Measurements from ENCODE around the gene LPCAT2. TPM values are rescaled to one million over a fixed set of nuclear protein-coding genes. Genes with fewer than 3 reads are reported as not detected.

LPCAT2 gene
- total and polyA plus RNA-seq, 2 of the 13 experiments (the other 11 are each of a cell fraction or from before 2014, with no cell fraction given) = 9.9 to 17.6 TPM

DNA sequence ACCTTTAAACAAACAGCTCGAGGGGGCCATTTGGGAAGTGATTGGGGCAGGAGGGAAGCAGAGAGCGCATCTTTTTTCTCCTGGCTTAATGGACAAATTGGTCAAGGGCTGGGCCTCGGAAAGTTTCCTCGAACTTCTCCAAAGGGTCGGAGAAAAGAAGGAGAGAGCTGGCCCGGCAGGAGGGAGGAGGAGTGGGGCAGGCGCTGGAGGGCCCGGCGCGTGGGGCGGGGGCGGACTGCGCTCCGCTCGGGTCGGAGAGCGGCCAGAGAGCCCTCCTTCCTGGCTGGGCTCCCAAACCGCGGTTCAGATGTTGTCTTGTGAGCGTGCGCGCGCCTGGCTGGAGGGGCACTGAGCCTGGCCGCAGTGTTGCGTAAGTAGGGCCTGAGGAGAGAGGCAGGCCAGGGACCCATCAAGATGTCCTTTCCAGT lies 28.6 kb upstream of the LPCAT2 start (continued):
- TF ChIP-seq, protein P1, sequence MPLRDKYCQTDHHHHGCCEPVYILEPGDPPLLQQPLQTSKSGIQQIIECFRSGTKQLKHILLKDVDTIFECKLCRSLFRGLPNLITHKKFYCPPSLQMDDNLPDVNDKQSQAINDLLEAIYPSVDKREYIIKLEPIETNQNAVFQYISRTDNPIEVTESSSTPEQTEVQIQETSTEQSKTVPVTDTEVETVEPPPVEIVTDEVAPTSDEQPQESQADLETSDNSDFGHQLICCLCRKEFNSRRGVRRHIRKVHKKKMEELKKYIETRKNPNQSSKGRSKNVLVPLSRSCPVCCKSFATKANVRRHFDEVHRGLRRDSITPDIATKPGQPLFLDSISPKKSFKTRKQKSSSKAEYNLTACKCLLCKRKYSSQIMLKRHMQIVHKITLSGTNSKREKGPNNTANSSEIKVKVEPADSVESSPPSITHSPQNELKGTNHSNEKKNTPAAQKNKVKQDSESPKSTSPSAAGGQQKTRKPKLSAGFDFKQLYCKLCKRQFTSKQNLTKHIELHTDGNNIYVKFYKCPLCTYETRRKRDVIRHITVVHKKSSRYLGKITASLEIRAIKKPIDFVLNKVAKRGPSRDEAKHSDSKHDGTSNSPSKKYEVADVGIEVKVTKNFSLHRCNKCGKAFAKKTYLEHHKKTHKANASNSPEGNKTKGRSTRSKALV (CRISPR knock-in tag; IDR thresholded peaks at IDR 0.05) = peak; percentile 86
- TF ChIP-seq ZNF329 (CRISPR knock-in tag; IDR thresholded peaks at IDR 0.05; ENCODE audit: low read depth) = no peak
- TF ChIP-seq, protein P2, sequence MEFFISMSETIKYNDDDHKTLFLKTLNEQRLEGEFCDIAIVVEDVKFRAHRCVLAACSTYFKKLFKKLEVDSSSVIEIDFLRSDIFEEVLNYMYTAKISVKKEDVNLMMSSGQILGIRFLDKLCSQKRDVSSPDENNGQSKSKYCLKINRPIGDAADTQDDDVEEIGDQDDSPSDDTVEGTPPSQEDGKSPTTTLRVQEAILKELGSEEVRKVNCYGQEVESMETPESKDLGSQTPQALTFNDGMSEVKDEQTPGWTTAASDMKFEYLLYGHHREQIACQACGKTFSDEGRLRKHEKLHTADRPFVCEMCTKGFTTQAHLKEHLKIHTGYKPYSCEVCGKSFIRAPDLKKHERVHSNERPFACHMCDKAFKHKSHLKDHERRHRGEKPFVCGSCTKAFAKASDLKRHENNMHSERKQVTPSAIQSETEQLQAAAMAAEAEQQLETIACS (CRISPR knock-in tag; IDR thresholded peaks at IDR 0.05) = peak; percentile 65
- no peak for TF ChIP-seq KLF9 (CRISPR knock-in tag; IDR thresholded peaks at IDR 0.05; ENCODE audit: low read depth)
- TF ChIP-seq ZNF180 (CRISPR knock-in tag; IDR thresholded peaks at IDR 0.05; ENCODE audit: borderline replicate concordance, low read depth) = no peak
- no peak for TF ChIP-seq TGIF2 (CRISPR knock-in tag; IDR thresholded peaks at IDR 0.05)
- TF ChIP-seq, protein P3, sequence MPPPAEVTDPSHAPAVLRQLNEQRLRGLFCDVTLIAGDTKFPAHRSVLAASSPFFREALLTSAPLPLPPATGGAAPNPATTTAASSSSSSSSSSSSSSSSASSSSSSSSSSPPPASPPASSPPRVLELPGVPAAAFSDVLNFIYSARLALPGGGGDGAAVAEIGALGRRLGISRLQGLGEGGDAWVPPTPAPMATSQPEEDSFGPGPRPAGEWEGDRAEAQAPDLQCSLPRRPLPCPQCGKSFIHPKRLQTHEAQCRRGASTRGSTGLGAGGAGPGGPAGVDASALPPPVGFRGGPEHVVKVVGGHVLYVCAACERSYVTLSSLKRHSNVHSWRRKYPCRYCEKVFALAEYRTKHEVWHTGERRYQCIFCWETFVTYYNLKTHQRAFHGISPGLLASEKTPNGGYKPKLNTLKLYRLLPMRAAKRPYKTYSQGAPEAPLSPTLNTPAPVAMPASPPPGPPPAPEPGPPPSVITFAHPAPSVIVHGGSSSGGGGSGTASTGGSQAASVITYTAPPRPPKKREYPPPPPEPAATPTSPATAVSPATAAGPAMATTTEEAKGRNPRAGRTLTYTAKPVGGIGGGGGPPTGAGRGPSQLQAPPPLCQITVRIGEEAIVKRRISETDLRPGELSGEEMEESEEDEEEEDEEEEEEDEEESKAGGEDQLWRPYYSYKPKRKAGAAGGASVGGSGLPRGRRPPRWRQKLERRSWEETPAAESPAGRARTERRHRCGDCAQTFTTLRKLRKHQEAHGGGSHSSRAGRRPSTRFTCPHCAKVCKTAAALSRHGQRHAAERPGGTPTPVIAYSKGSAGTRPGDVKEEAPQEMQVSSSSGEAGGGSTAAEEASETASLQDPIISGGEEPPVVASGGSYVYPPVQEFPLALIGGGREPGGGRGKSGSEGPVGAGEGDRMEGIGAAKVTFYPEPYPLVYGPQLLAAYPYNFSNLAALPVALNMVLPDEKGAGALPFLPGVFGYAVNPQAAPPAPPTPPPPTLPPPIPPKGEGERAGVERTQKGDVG (CRISPR knock-in tag; IDR thresholded peaks at IDR 0.05; ENCODE audit: borderline replicate concordance) = no peak
- TF ChIP-seq NKX3-1 (CRISPR knock-in tag; IDR thresholded peaks at IDR 0.05) = no peak

All from HepG2 (cell line).